Measurements from ENCODE around the gene ADGRG4.
"Not testable (repeated sequence)": the region's sequence is repeated elsewhere in the genome, so short reads cannot be mapped to it uniquely, and the experiment has no call there.

ADGRG4 gene

DNA sequence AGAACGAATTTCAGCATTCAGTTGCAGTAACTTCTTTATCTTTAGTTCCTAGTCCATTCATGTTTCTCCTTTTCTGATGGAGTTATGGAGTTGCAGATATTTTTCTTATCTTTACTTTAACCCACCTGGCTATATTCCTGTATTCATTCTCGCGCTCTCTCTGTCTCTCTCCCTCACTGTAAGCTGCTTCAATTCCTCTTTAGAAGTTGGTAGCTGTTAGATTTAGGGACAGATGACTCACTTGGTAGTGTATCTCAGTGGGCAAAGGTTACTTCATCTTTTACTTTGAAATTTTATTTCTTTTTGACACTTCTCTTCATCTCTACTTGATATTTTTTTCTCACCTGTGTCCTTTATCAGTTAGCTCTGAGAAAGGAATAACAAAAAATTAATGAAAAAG, 137.4 kb downstream of the ADGRG4 start:
- no peak overlapping the region for H3K9ac ChIP-seq (ENCODE audit: low read depth, low read length, poor library complexity, severe bottlenecking)
- H3K4me1 ChIP-seq (ENCODE audit: insufficient read depth, low read length, poor library complexity, severe bottlenecking): no peaks in the 10 kb centered on the region
- H2AFZ ChIP-seq (ENCODE audit: low read length): no peak overlapping the region
- no peaks in the 10 kb centered on the region for H3K9me2 ChIP-seq (replicated peaks; ENCODE audit: low read depth, low read length)
- TF ChIP-seq, protein P1, sequence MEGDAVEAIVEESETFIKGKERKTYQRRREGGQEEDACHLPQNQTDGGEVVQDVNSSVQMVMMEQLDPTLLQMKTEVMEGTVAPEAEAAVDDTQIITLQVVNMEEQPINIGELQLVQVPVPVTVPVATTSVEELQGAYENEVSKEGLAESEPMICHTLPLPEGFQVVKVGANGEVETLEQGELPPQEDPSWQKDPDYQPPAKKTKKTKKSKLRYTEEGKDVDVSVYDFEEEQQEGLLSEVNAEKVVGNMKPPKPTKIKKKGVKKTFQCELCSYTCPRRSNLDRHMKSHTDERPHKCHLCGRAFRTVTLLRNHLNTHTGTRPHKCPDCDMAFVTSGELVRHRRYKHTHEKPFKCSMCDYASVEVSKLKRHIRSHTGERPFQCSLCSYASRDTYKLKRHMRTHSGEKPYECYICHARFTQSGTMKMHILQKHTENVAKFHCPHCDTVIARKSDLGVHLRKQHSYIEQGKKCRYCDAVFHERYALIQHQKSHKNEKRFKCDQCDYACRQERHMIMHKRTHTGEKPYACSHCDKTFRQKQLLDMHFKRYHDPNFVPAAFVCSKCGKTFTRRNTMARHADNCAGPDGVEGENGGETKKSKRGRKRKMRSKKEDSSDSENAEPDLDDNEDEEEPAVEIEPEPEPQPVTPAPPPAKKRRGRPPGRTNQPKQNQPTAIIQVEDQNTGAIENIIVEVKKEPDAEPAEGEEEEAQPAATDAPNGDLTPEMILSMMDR (conservative IDR thresholded peaks at IDR 0.05; ENCODE audit: low read length): no peak
- no peak for TF ChIP-seq EZH2phosphoT487 (IDR thresholded peaks at IDR 0.05; ENCODE audit: borderline replicate concordance)
- H3K4me3 ChIP-seq (ENCODE audit: low read length, poor library complexity, severe bottlenecking): no peak overlapping the region
- H3K36me3 ChIP-seq (ENCODE audit: insufficient read depth, low read length): no peaks in the 10 kb centered on the region
- H3K79me2 ChIP-seq (ENCODE audit: insufficient read depth, low read length): no peaks in the 10 kb centered on the region
- no peaks in the 10 kb centered on the region for H4K20me1 ChIP-seq (ENCODE audit: insufficient read depth, low read length, poor library complexity, severe bottlenecking)
- H3K9me3 ChIP-seq (ENCODE audit: insufficient read depth, low read depth, low read length): no peaks in the 10 kb centered on the region
- no peaks in the 10 kb centered on the region for H3K27me3 ChIP-seq (ENCODE audit: insufficient read depth, low read length, poor library complexity, severe bottlenecking)
- H3K4me2 ChIP-seq (ENCODE audit: low read depth, low read length, poor library complexity, severe bottlenecking): no peak overlapping the region
- no peaks in the 10 kb centered on the region for H3F3A ChIP-seq (ENCODE audit: low read depth)

DNA sequence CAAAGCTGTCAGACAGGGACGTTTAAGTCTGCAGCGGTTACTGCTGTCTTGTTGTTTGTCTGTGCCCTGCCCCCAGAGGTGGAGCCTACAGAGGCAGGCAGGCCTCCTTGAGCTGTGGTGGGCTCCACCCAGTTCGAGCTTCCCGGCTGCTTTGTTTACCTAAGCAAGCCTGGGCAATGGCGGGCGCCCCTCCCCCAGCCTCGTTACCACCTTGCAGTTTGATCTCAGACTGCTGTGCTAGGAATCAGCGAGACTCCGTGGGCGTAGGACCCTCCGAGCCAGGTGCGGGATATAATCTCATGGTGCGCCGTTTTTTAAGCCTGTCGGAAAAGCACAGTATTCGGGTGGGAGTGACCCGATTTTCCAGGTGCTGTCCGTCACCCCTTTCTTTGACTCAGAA, 144.9 kb downstream of the ADGRG4 start:
- not testable (repeated sequence) for H3K36me3 ChIP-seq (ENCODE audit: insufficient read depth, low read length); H3K4me3 ChIP-seq (ENCODE audit: low read length, poor library complexity, severe bottlenecking)

DNA sequence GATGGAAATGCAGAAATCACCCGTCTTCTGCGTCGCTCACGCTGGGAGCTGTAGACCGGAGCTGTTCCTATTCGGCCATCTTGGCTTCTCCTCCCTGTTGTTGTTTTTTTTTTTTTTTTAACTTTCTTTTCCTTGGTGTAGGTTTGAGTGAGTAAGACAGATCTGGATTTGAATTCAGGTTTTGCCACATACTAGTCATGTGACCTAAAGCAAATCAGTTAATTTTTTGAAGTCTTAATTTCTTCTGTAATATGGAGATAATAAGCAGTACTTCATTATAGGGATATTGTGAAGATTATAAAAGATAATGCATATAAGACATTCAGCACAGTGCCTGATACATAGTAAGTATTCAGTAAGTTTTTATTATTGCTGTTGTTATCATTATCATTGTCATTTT, 145.4 kb downstream of the ADGRG4 start:
- Histone ChIP-seq H3K79me2 (ENCODE audit: insufficient read depth, low read length) (no peaks in the 10 kb centered on the region), H3K9me2 (replicated peaks; ENCODE audit: low read depth, low read length) (no peaks in the 10 kb centered on the region), H3K9me3 (ENCODE audit: insufficient read depth, low read depth, low read length) (no peaks in the 10 kb centered on the region), H3K36me3 (ENCODE audit: insufficient read depth, low read length) (no peaks in the 10 kb centered on the region), H2AFZ (ENCODE audit: low read length) (no peak overlapping the region), H3K4me2 (ENCODE audit: low read depth, low read length, poor library complexity, severe bottlenecking) (no peak overlapping the region), H3K4me1 (ENCODE audit: insufficient read depth, low read length, poor library complexity, severe bottlenecking) (no peaks in the 10 kb centered on the region), H4K20me1 (ENCODE audit: insufficient read depth, low read length, poor library complexity, severe bottlenecking) (no peaks in the 10 kb centered on the region), H3K9ac (ENCODE audit: low read depth, low read length, poor library complexity, severe bottlenecking) (no peak overlapping the region), H3F3A (ENCODE audit: low read depth) (no peaks in the 10 kb centered on the region), H3K27me3 (ENCODE audit: insufficient read depth, low read length, poor library complexity, severe bottlenecking) (no peaks in the 10 kb centered on the region), H3K4me3 (ENCODE audit: low read length, poor library complexity, severe bottlenecking) (no peak overlapping the region)
- TF ChIP-seq EZH2phosphoT487 (IDR thresholded peaks at IDR 0.05; ENCODE audit: borderline replicate concordance): no peak
- TF ChIP-seq, protein P1 (conservative IDR thresholded peaks at IDR 0.05; ENCODE audit: low read length): no peak

More for the DNA sequence above, 144.9 kb downstream of the ADGRG4 start:
- H3K27me3 ChIP-seq (ENCODE audit: insufficient read depth, low read length, poor library complexity, severe bottlenecking); H3K4me2 ChIP-seq (ENCODE audit: low read depth, low read length, poor library complexity, severe bottlenecking); H3F3A ChIP-seq (ENCODE audit: low read depth); H3K9me2 ChIP-seq (replicated peaks; ENCODE audit: low read depth, low read length); H3K79me2 ChIP-seq (ENCODE audit: insufficient read depth, low read length); H2AFZ ChIP-seq (ENCODE audit: low read length); H3K9ac ChIP-seq (ENCODE audit: low read depth, low read length, poor library complexity, severe bottlenecking); H3K4me1 ChIP-seq (ENCODE audit: insufficient read depth, low read length, poor library complexity, severe bottlenecking); H4K20me1 ChIP-seq (ENCODE audit: insufficient read depth, low read length, poor library complexity, severe bottlenecking); H3K9me3 ChIP-seq (ENCODE audit: insufficient read depth, low read depth, low read length): not testable (repeated sequence)

DNA sequence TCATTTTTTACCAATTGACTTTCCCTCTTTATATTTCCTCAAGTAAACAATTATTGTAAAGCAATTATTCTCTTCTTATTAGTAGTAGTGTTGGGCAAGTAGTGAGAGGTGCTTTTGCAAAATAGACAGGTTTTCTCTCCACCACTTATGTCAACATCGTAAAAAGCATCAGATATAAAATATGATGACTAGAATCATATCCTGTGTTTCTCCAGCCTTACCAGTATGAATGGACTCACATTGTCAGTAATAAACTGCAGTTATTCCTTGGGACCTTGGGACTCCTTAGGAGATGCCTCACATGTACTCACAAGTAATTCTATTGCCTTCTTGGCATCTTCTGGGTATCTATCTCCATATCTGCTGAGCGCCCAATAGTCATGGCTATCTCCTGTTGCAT, 146.5 kb downstream of the ADGRG4 start:
- TF ChIP-seq, protein P1 (conservative IDR thresholded peaks at IDR 0.05; ENCODE audit: low read length): no peak
- TF ChIP-seq EZH2phosphoT487 (IDR thresholded peaks at IDR 0.05; ENCODE audit: borderline replicate concordance): no peak
- Histone ChIP-seq H3K4me2 (ENCODE audit: low read depth, low read length, poor library complexity, severe bottlenecking) (no peak overlapping the region), H3K4me3 (ENCODE audit: low read length, poor library complexity, severe bottlenecking) (no peak overlapping the region), H3F3A (ENCODE audit: low read depth) (no peaks in the 10 kb centered on the region), H3K9me2 (replicated peaks; ENCODE audit: low read depth, low read length) (no peaks in the 10 kb centered on the region), H3K9ac (ENCODE audit: low read depth, low read length, poor library complexity, severe bottlenecking) (no peak overlapping the region), H3K36me3 (ENCODE audit: insufficient read depth, low read length) (no peaks in the 10 kb centered on the region), H4K20me1 (ENCODE audit: insufficient read depth, low read length, poor library complexity, severe bottlenecking) (no peaks in the 10 kb centered on the region), H3K27me3 (ENCODE audit: insufficient read depth, low read length, poor library complexity, severe bottlenecking) (no peaks in the 10 kb centered on the region), H3K4me1 (ENCODE audit: insufficient read depth, low read length, poor library complexity, severe bottlenecking) (no peaks in the 10 kb centered on the region), H2AFZ (ENCODE audit: low read length) (no peak overlapping the region), H3K79me2 (ENCODE audit: insufficient read depth, low read length) (no peaks in the 10 kb centered on the region), H3K9me3 (ENCODE audit: insufficient read depth, low read depth, low read length) (no peaks in the 10 kb centered on the region)

Data from Loucy (cell line).